ENCODE measurements around the gene SUPT6H. TPM values are rescaled to one million over a fixed set of nuclear protein-coding genes. Genes with fewer than 3 reads are reported as not detected.
A peak's percentile ranks its signal among the peaks of the same experiment; 100 is the strongest.

Gene SUPT6H
- total and polyA plus RNA-seq, 9 of the 15 experiments (the other 6 are each of a cell fraction or from before 2014, with no cell fraction given): 1.7 to 77.7 (median 49.2) TPM

DNA sequence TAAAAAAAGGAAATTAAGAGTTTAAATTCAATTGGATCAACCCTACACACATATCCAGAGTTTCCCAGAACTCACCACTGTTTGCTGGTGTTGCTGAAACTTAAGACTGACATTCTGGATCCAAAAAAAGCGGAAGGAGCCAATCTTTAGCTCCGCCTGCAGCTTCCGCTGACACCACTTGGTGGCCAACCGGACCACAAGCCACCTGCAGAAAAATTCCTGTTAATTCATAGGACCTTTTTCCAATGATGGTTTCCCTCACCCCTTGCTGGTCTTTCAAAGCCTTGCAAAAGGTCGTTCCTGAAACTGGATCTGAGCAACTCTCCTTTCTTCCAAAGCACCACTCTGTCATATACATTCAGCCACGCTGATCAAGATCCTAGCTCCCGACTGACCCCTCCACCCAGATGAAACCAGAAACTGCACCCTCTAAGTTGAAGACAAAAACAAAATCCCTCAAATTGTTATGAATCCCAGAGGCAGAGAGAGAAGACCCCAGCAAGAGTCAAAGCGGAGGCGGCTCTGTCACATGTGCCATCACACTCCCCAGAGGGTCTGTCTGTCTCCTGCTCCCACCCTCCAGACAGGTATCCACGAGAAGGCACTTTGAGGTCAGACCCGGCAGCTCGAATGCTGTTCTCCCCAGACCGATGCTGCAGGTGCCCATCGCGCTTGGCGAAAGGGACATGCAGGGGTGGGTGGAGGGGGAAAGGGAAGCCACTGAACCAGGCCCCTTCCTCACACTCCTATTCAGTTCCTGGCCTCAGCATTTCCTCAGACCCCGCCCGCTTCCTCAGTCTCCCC lies 17.8 kb upstream of the SUPT6H start (continued):
- TF ChIP-seq, protein P1, sequence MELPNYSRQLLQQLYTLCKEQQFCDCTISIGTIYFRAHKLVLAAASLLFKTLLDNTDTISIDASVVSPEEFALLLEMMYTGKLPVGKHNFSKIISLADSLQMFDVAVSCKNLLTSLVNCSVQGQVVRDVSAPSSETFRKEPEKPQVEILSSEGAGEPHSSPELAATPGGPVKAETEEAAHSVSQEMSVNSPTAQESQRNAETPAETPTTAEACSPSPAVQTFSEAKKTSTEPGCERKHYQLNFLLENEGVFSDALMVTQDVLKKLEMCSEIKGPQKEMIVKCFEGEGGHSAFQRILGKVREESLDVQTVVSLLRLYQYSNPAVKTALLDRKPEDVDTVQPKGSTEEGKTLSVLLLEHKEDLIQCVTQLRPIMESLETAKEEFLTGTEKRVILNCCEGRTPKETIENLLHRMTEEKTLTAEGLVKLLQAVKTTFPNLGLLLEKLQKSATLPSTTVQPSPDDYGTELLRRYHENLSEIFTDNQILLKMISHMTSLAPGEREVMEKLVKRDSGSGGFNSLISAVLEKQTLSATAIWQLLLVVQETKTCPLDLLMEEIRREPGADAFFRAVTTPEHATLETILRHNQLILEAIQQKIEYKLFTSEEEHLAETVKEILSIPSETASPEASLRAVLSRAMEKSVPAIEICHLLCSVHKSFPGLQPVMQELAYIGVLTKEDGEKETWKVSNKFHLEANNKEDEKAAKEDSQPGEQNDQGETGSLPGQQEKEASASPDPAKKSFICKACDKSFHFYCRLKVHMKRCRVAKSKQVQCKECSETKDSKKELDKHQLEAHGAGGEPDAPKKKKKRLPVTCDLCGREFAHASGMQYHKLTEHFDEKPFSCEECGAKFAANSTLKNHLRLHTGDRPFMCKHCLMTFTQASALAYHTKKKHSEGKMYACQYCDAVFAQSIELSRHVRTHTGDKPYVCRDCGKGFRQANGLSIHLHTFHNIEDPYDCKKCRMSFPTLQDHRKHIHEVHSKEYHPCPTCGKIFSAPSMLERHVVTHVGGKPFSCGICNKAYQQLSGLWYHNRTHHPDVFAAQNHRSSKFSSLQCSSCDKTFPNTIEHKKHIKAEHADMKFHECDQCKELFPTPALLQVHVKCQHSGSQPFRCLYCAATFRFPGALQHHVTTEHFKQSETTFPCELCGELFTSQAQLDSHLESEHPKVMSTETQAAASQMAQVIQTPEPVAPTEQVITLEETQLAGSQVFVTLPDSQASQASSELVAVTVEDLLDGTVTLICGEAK (IDR thresholded peaks at IDR 0.05): peak; percentile 72
- TF ChIP-seq, protein P1 (CRISPR knock-in tag; IDR thresholded peaks at IDR 0.05): no peak
- TF ChIP-seq SMC3 (conservative IDR thresholded peaks at IDR 0.05; ENCODE audit: insufficient read depth, low read depth, low read length) (0 out of 2 replicates have a peak, but pooled peaks have one; percentile 37), MAFF (IDR thresholded peaks at IDR 0.05; ENCODE audit: low read length) (no peak), DACH1 (IDR thresholded peaks at IDR 0.05; ENCODE audit: partially characterized antibody) (no peak), ZNF77 (CRISPR knock-in tag; IDR thresholded peaks at IDR 0.05) (no peak), CTBP1 (IDR thresholded peaks at IDR 0.05; ENCODE audit: borderline replicate concordance) (peak; percentile 16; the same call in 1 of the 2 replicates), E2F8 (IDR thresholded peaks at IDR 0.05; ENCODE audit: low read depth, partially characterized antibody) (peak; percentile 25), ZNF224 (CRISPR knock-in tag; IDR thresholded peaks at IDR 0.05) (no peak), KAT2B (IDR thresholded peaks at IDR 0.05; ENCODE audit: low read depth, low read length) (no peak), FOXP1 (CRISPR knock-in tag; IDR thresholded peaks at IDR 0.05) (0 out of 2 replicates have a peak, but pooled peaks have one; percentile 22), ESRRA (IDR thresholded peaks at IDR 0.05; ENCODE audit: borderline replicate concordance, low read depth) (no peak)

All from K562 (cell line).